Measurements from ENCODE around the gene PMAIP1.

Gene PMAIP1

GRCh38 chr18:59904011-59904601, 4.3 kb downstream of the PMAIP1 start:
- no peak for TF ChIP-seq CTCF (IDR thresholded peaks at IDR 0.05; ENCODE audit: control insufficient read depth, insufficient read depth, low read depth, low read length, missing control alignments)
- no peak overlapping the region for H3K4me3 ChIP-seq (ENCODE audit: control insufficient read depth, low read depth, low read length)
- no peak for DNase-seq (ENCODE audit: low read depth)

GRCh38 chr18:59905686-59906091, 5.9 kb downstream of the PMAIP1 start:
- DNase-seq (ENCODE audit: low read depth), result no peak
- no peak for TF ChIP-seq CTCF (IDR thresholded peaks at IDR 0.05; ENCODE audit: control insufficient read depth, insufficient read depth, low read depth, low read length, missing control alignments)
- no peak overlapping the region for H3K4me3 ChIP-seq (ENCODE audit: control insufficient read depth, low read depth, low read length)

- no peak overlapping the region for H3K4me3 ChIP-seq (ENCODE audit: control insufficient read depth, low read depth, low read length)
- TF ChIP-seq CTCF (IDR thresholded peaks at IDR 0.05; ENCODE audit: control insufficient read depth, insufficient read depth, low read depth, low read length, missing control alignments), result no peak
- DNase-seq (ENCODE audit: low read depth), result no peak
Measured at GRCh38 chr18:59906203-59906602, 6.4 kb downstream of the PMAIP1 start.

- H3K4me3 ChIP-seq (ENCODE audit: control insufficient read depth, low read depth, low read length), result no peak overlapping the region
- DNase-seq (ENCODE audit: low read depth), result no peak
Measured at GRCh38 chr18:59907172-59907571, 7.4 kb downstream of the PMAIP1 start.

GRCh38 chr18:59907660-59908059, 7.9 kb downstream of the PMAIP1 start:
- H3K4me3 ChIP-seq (ENCODE audit: control insufficient read depth, low read depth, low read length), result no peak overlapping the region
- no peak for DNase-seq (ENCODE audit: low read depth)
- TF ChIP-seq CTCF (IDR thresholded peaks at IDR 0.05; ENCODE audit: control insufficient read depth, insufficient read depth, low read depth, low read length, missing control alignments), result no peak

More at GRCh38 chr18:59907172-59907571, 7.4 kb downstream of the PMAIP1 start:
- no peak for TF ChIP-seq CTCF (IDR thresholded peaks at IDR 0.05; ENCODE audit: control insufficient read depth, insufficient read depth, low read depth, low read length, missing control alignments)

GRCh38 chr18:59908799-59909198, 9.0 kb downstream of the PMAIP1 start:
- no peak for TF ChIP-seq CTCF (IDR thresholded peaks at IDR 0.05; ENCODE audit: control insufficient read depth, insufficient read depth, low read depth, low read length, missing control alignments)

More at GRCh38 chr18:59908799-59909198, 9.0 kb downstream of the PMAIP1 start:
- no peak for DNase-seq (ENCODE audit: low read depth)
- no peak overlapping the region for H3K4me3 ChIP-seq (ENCODE audit: control insufficient read depth, low read depth, low read length)

Measured in AG09309 (cell line).